GM12878 (cell line): ENCODE data around the gene CLASP1. TPM values are rescaled to one million over a fixed set of nuclear protein-coding genes. Genes with fewer than 3 reads are reported as not detected.

Experiments used
- ATAC-seq: fragments of 200-7000 bp; cut with Tn5 transposase; 3 replicates; pipeline ENCODE4 v1.9.1; 2020; ENCODE audit warnings: mild to moderate bottlenecking, moderate library complexity
- BruUV-seq: library from RNA; stranded (reverse); fragments of 400-500 nt; replicated peaks from 2 replicates; lab custom pipeline; 2021; lab: Mats Ljungman, UMichigan
- CTCF ChIA-PET: fragments of 300-600 bp; sonication (Branson Sonifier 250); formaldehyde crosslinking; extraction: SDS; loops from one replicate; lab custom pipeline; 2021; ENCODE audit warnings: inconsistent platforms; lab: Yijun Ruan, JAX
- POLR2A ChIA-PET: fragments of 350-600 bp; formaldehyde crosslinking; extraction: SDS; loops from one replicate; lab custom pipeline; 2021; ENCODE audit warnings: inconsistent platforms; lab: Charles Lee
- RAD21 ChIA-PET: fragments of 300-600 bp; sonication (Branson Sonifier 250); formaldehyde crosslinking; loops from one replicate; lab custom pipeline; 2023; ENCODE audit warnings: antibody characterized with exemption; ENCODE audit not compliant: unreplicated experiment; lab: Charles Lee
- SMC1A ChIA-PET: fragments of 300-600 bp; sonication (Branson Sonifier 250); formaldehyde crosslinking; loops from one replicate; lab custom pipeline; 2023; ENCODE audit not compliant: unreplicated experiment, uncharacterized antibody; lab: Charles Lee
- DNase-seq: peaks from one replicate; pipeline ENCODE4 v3.0.0-alpha.2; 2011; ENCODE audit warnings: low read depth, low spot score
- FAIRE-seq: peaks from 3 replicates; lab custom pipeline; 2011; peaks lifted over from hg19 to GRCh38; lab: Jason Lieb, UNC
- H2AFZ ChIP-seq: 2 replicates; pipeline ENCODE4 v1.6.0; 2011; ENCODE audit warnings: low read depth, low read length, control low read depth; ENCODE audit not compliant: control insufficient read depth
- H3K27ac ChIP-seq: 2 replicates; pipeline ENCODE4 v1.5.1; 2011; ENCODE audit warnings: control low read depth; ENCODE audit not compliant: control insufficient read depth, insufficient read depth
- H3K27me3 ChIP-seq, 2 experiments: replicated peaks in 1 of 2; 2 replicates each; pipeline versions ENCODE4 v1.6.0 to v1.6.1; 2011; ENCODE audit warnings: low read length in 1 of 2; ENCODE audit not compliant: control insufficient read depth in 2 of 2, insufficient read depth in 2 of 2
- H3K36me3 ChIP-seq, 2 experiments: 2 replicates each; pipeline ENCODE4 v1.5.1; 2011; ENCODE audit warnings: low read length in 1 of 2; ENCODE audit not compliant: control insufficient read depth in 2 of 2, insufficient read depth in 2 of 2
- H3K4me1 ChIP-seq: 2 replicates; pipeline ENCODE4 v1.6.1; 2011; ENCODE audit warnings: mild to moderate bottlenecking, low read length, moderate library complexity, mixed read lengths; ENCODE audit not compliant: control insufficient read depth, insufficient read depth
- H3K4me2 ChIP-seq: 2 replicates; pipeline ENCODE4 v1.6.0; 2011; ENCODE audit warnings: control low read depth; ENCODE audit not compliant: control insufficient read depth, insufficient read depth
- H3K4me3 ChIP-seq: fragments of 200-600 bp; sonication (generic); 2 replicates; pipeline ENCODE4 v1.5.1; 2016
- H3K79me2 ChIP-seq: 2 replicates; pipeline ENCODE4 v1.6.0; 2011; ENCODE audit warnings: low read length; ENCODE audit not compliant: control insufficient read depth, insufficient read depth
- H3K9ac ChIP-seq: 2 replicates; pipeline ENCODE4 v1.8.0; 2011; ENCODE audit warnings: low read length, control low read depth, mixed read lengths; ENCODE audit not compliant: control insufficient read depth, insufficient read depth
- H3K9me3 ChIP-seq: replicated peaks from 3 replicates; pipeline ENCODE4 v1.5.1; 2011; ENCODE audit warnings: mild to moderate bottlenecking, low read length; ENCODE audit not compliant: control insufficient read depth, insufficient read depth
- H4K20me1 ChIP-seq: 2 replicates; pipeline ENCODE4 v1.6.0; 2011; ENCODE audit not compliant: control insufficient read depth, insufficient read depth
- CBX5 ChIP-seq: sonication (generic); IDR thresholded peaks from 2 replicates; pipeline ENCODE4 v1.6.1; 2016; ENCODE audit warnings: low read depth, moderate library complexity, mild to moderate bottlenecking, inconsistent platforms
- CEBPZ ChIP-seq: fragments of 150-350 bp; IDR thresholded peaks from 2 replicates; pipeline ENCODE4 v1.6.1; 2016; ENCODE audit warnings: low read depth, low read length
- CHD1 ChIP-seq: IDR thresholded peaks from 2 replicates; pipeline ENCODE4 v1.6.1; 2012; ENCODE audit warnings: low read depth, low read length, improper control_type of control experiment
- ESRRA ChIP-seq: IDR thresholded peaks from 2 replicates; pipeline ENCODE4 v1.6.1; 2012; ENCODE audit warnings: mild to moderate bottlenecking, low read length, improper control_type of control experiment
- FOXM1 ChIP-seq: IDR thresholded peaks from 2 replicates; pipeline ENCODE4 v1.6.1; 2012; ENCODE audit warnings: low read depth, mild to moderate bottlenecking, inconsistent platforms, low read length, moderate library complexity
- HDGF ChIP-seq: fragments of 450-650 bp; IDR thresholded peaks from 2 replicates; pipeline ENCODE4 v1.6.1; 2016; ENCODE audit warnings: antibody characterized with exemption
- JUNB ChIP-seq: IDR thresholded peaks from 2 replicates; pipeline ENCODE4 v1.6.1; 2016; ENCODE audit warnings: antibody characterized with exemption, mild to moderate bottlenecking
- KLF5 ChIP-seq: fragments of 450-650 bp; IDR thresholded peaks from 2 replicates; pipeline ENCODE4 v1.6.1; 2014; ENCODE audit warnings: mild to moderate bottlenecking; ENCODE audit not compliant: partially characterized antibody
- MTA2 ChIP-seq: fragments of 450-650 bp; IDR thresholded peaks from 2 replicates; pipeline ENCODE4 v1.6.1; 2016; ENCODE audit warnings: low read depth, mild to moderate bottlenecking, moderate library complexity
- POU2F2 ChIP-seq: IDR thresholded peaks from 3 replicates; pipeline ENCODE4 v1.6.1; 2011; ENCODE audit warnings: low read depth, mild to moderate bottlenecking, low read length, borderline replicate concordance
- SREBF1 ChIP-seq: IDR thresholded peaks from 2 replicates; pipeline ENCODE4 v1.6.1; 2012; ENCODE audit warnings: mild to moderate bottlenecking, low read length
- SREBF2 ChIP-seq: IDR thresholded peaks from 2 replicates; pipeline ENCODE4 v1.6.1; 2012; ENCODE audit warnings: mild to moderate bottlenecking, low read length
- SUPT20H ChIP-seq: IDR thresholded peaks from 2 replicates; pipeline ENCODE4 v1.6.1; 2011; ENCODE audit warnings: low read depth, mild to moderate bottlenecking, low read length, moderate library complexity, borderline replicate concordance; ENCODE audit not compliant: control insufficient read depth
- USF2 ChIP-seq: IDR thresholded peaks from 2 replicates; pipeline ENCODE4 v1.6.1; 2011; ENCODE audit warnings: low read depth, low read length, improper control_type of control experiment, borderline replicate concordance
- ZBTB4 ChIP-seq: fragments of 450-650 bp; formaldehyde crosslinking; IDR thresholded peaks from 2 replicates; pipeline ENCODE4 v1.4.0; 2022; ENCODE audit warnings: mild to moderate bottlenecking, moderate library complexity
- WGBS: methylation state at CpG from one replicate; pipeline ENCODE4 v1.1.6; 2016; ENCODE audit warnings: low lambda C conversion rate; ENCODE audit not compliant: insufficient replicate concordance, insufficient coverage; ENCODE audit errors: missing lambda C conversion rate; 5-methylcytosine and 5-hydroxymethylcytosine counted together
- in situ Hi-C: fragments of 300-500 bp; cut with MboI; formaldehyde crosslinking; loops from 9 replicates; pipeline ENCODE4 v1.14.3; 2018; ENCODE audit warnings: mixed read lengths
- intact Hi-C: fragments of 100-400 bp; cut with micrococcal nuclease; formaldehyde crosslinking; loops from one replicate; pipeline ENCODE4 v1.14.2; 2022; ENCODE audit not compliant: unreplicated experiment
- polyA plus RNA-seq, 11 experiments: library from polyadenylated mRNA; depleted of rRNA in 4 of 11; unstranded in 6 of 11; stranded (reverse) in 5 of 11; fragments of >200 nt; fragmentation: Nextera tagmentation in 4 of 11; fragmentation: Illumina TruSeq in 1 of 11; extraction: Ambion mirVana in 4 of 11; extraction: Trizol in 1 of 11; gene quantifications; 1 replicate in 1 of 11; 2 replicates in 10 of 11; pipeline versions ENCODE4 v1.2.1 to v1.2.3, GENCODE V29; 2011 to 2016; ENCODE audit warnings: inconsistent platforms in 2 of 11, missing spikeins in 2 of 11, low read depth in 1 of 11
- total RNA-seq, 4 experiments: library from RNA; depleted of rRNA in 3 of 4; stranded (reverse); fragments of >200 nt in 3 of 4; fragmentation: Illumina TruSeq in 1 of 4; extraction: Trizol in 1 of 4; gene quantifications; 2 replicates each; pipeline versions ENCODE4 v1.2.1 to v1.2.3, GENCODE V29; 2013 to 2021
- TF ChIP-seq, protein P1 (sequence below): IDR thresholded peaks from 2 replicates; pipeline ENCODE4 v1.6.1; 2011; ENCODE audit warnings: borderline replicate concordance, low read depth, mild to moderate bottlenecking, moderate library complexity, low read length; ENCODE audit not compliant: insufficient read depth, poor library complexity, severe bottlenecking

CLASP1 gene
- total and polyA plus RNA-seq, 10 of the 15 experiments (the other 5 are each of a cell fraction or from before 2014, with no cell fraction given): 1.4 to 62.4 (median 32.9) TPM

DNA sequence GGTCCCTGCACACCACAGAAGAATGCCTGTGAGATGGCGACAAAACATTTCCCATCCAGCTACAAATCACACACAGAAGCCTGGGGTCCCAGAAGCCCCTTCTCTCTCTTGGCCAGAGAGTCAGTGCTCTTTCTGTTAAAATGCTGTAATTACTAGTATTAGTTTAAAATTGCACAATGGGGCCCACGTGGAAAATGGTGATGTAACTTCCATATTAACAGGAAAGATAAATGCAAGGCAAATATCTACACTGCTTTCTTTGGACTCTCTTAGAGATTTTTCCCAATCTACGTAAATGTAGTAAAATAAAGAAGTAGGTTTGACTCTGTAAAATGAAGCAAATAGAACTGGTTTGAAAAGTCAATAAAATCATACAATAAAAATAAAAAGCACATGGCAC, 250.4 kb downstream of the CLASP1 start:
- Histone ChIP-seq H3K9me3 (no peaks in the 10 kb centered on the region), H3K4me2 (no peak overlapping the region), H3K27ac (no peak overlapping the region), H3K36me3 (peaks cover 8 to 35% of the 10 kb centered on the region in 2 experiments), H4K20me1 (no peaks in the 10 kb centered on the region), H2AFZ (no peak overlapping the region), H3K4me3 (no peak overlapping the region), H3K27me3 (no peaks in the 10 kb centered on the region), H3K4me1 (no peaks in the 10 kb centered on the region), H3K9ac (no peak overlapping the region), H3K79me2 (no peaks in the 10 kb centered on the region)
- FAIRE-seq (no peak), DNase-seq (no peak), ATAC-seq (no peak)
- SMC1A ChIA-PET: no interaction called here
- POLR2A ChIA-PET: no interaction called here
- intact Hi-C loops (no loop called here), in situ Hi-C loops (loop anchor here (5.0 kb wide), 1 partner anchor 318 kb away; no protein-coding TSS in a partner anchor)
- WGBS: 100% methylated on average over 3 of the region's 3 CpGs
- CTCF ChIA-PET: no interaction called here
- RAD21 ChIA-PET: no interaction called here
- BruUV-seq: no TSS peak
- TF ChIP-seq MTA2 (no peak), CBX5 (no peak), ZBTB4 (CRISPR knock-in tag) (no peak), SREBF1 (no peak), FOXM1 (no peak), KLF5 (no peak), POU2F2 (no peak), CEBPZ (no peak), JUNB (no peak), HDGF (no peak), CHD1 (no peak), USF2 (no peak), SREBF2 (no peak), SUPT20H (no peak), ESRRA (no peak)
- TF ChIP-seq, protein P1, sequence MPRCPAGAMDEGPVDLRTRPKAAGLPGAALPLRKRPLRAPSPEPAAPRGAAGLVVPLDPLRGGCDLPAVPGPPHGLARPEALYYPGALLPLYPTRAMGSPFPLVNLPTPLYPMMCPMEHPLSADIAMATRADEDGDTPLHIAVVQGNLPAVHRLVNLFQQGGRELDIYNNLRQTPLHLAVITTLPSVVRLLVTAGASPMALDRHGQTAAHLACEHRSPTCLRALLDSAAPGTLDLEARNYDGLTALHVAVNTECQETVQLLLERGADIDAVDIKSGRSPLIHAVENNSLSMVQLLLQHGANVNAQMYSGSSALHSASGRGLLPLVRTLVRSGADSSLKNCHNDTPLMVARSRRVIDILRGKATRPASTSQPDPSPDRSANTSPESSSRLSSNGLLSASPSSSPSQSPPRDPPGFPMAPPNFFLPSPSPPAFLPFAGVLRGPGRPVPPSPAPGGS: no peak
